Fibroblast of lung (primary cell): ENCODE data around the gene SLC25A1. TPM values are rescaled to one million over a fixed set of nuclear protein-coding genes. Genes with fewer than 3 reads are reported as not detected.

Source experiments
- DNase-seq, 2 donors: peaks; one replicate each; pipeline versions ENCODE4 v3.0.0 to v3.0.0-alpha.2; 2010; ENCODE audit warnings: low read depth in 2 of 2
- H2AFZ ChIP-seq: 2 replicates; pipeline ENCODE4 v1.5.1; 2012; ENCODE audit warnings: low read length, control low read depth, inconsistent platforms
- H3K27ac ChIP-seq: 2 replicates; pipeline ENCODE4 v1.5.1; 2011; ENCODE audit warnings: low read length, control low read depth; ENCODE audit not compliant: insufficient read depth
- H3K27me3 ChIP-seq: 2 replicates; pipeline ENCODE4 v1.5.1; 2011; ENCODE audit warnings: mild to moderate bottlenecking, low read length; ENCODE audit not compliant: control insufficient read depth, insufficient read depth
- H3K36me3 ChIP-seq: 2 replicates; pipeline ENCODE4 v1.5.1; 2011; ENCODE audit warnings: low read length; ENCODE audit not compliant: control insufficient read depth, insufficient read depth
- H3K4me1 ChIP-seq: 2 replicates; pipeline ENCODE4 v1.5.1; 2011; ENCODE audit warnings: low read length; ENCODE audit not compliant: control insufficient read depth, insufficient read depth; ENCODE audit errors: extremely low read depth
- H3K4me2 ChIP-seq: 2 replicates; pipeline ENCODE4 v1.5.1; 2011; ENCODE audit warnings: low read length, control low read depth; ENCODE audit not compliant: insufficient read depth; ENCODE audit errors: extremely low read depth
- H3K4me3 ChIP-seq, 4 experiments: fragments of 200-600 bp in 1 of 4; sonication (generic) in 1 of 4; replicated peaks in 1 of 4; 2 replicates each; pipeline ENCODE4 v1.5.1; 2011 to 2016; ENCODE audit warnings: low read length in 4 of 4, low read depth in 3 of 4, mild to moderate bottlenecking in 3 of 4, control low read depth in 2 of 4, inconsistent platforms in 1 of 4, mixed read lengths in 1 of 4; ENCODE audit not compliant: insufficient read depth in 1 of 4; ENCODE audit errors: control extremely low read depth in 1 of 4
- H3K79me2 ChIP-seq: 2 replicates; pipeline ENCODE4 v1.5.1; 2012; ENCODE audit warnings: mild to moderate bottlenecking, low read length, inconsistent platforms; ENCODE audit not compliant: control insufficient read depth, insufficient read depth
- H3K9ac ChIP-seq: 2 replicates; pipeline ENCODE4 v1.5.1; 2011; ENCODE audit warnings: mild to moderate bottlenecking, low read length, control low read depth; ENCODE audit not compliant: insufficient read depth
- H3K9me3 ChIP-seq: 2 replicates; pipeline ENCODE4 v1.5.1; 2012; ENCODE audit warnings: low read depth, low read length; ENCODE audit not compliant: control insufficient read depth, insufficient read depth
- H4K20me1 ChIP-seq: 2 replicates; pipeline ENCODE4 v1.5.1; 2011; ENCODE audit warnings: low read length; ENCODE audit not compliant: control insufficient read depth, insufficient read depth; ENCODE audit errors: extremely low read depth
- EZH2 ChIP-seq: IDR thresholded peaks from 2 replicates; pipeline ENCODE4 v1.5.1; 2012; ENCODE audit warnings: low read length, control low read depth, mild to moderate bottlenecking; ENCODE audit errors: missing control alignments
- polyA plus RNA-seq, 2 donors: library from polyadenylated mRNA; depleted of rRNA in 1 of 2; stranded (reverse) in 1 of 2; unstranded in 1 of 2; fragments of >200 nt; gene quantifications; 2 replicates each; pipeline ENCODE4 v1.2.1, GENCODE V29; 2011 to 2012; ENCODE audit warnings: missing spikeins in 1 of 2
- total RNA-seq: library from RNA; depleted of rRNA; stranded (reverse); fragments of >200 nt; gene quantifications from 2 replicates; pipeline ENCODE4 v1.2.1, GENCODE V29; 2014
- TF ChIP-seq, protein P1 (sequence below), 2 donors: IDR thresholded peaks in 1 of 2; conservative IDR thresholded peaks in 1 of 2; 1 replicate in 1 of 2; 2 replicates in 1 of 2; pipeline ENCODE4 v1.5.1; 2011 to 2012; ENCODE audit warnings: low read length in 2 of 2, control low read depth in 1 of 2, inconsistent platforms in 1 of 2, low read depth in 1 of 2, mild to moderate bottlenecking in 1 of 2

The SLC25A1 gene
- total and polyA plus RNA-seq, 2 donors (not counting 1 experiment from before 2014, with no cell fraction given) = 56.1 to 161 TPM

DNA sequence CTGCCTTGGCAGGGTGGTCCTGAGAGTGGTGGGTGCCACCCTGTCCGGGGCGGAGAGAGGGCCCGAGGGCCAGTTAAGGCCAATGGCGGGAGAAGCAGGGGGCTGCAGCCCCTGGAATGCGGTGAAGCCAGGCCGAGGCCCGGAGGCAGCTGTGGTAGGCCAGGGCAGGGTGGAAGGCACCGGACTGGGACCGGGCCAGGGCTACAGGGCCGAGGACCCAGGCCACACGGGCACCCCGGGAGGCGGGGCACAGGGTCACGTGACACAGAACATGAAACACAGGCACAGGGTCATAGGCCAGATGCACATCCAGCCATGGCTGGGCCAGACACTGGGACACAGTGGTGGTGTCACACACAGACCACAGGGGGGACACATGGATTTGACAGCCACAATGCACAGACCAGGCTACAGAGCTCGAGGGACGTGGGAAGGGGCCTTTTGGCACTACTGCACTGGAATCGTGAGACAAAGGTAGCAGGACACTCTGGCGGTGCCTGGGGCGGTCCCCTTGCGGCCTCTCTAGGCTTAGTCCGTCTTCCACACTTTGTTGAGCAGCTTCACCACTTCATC is 2.8 kb downstream of the SLC25A1 start:
- Histone ChIP-seq H4K20me1 (no peaks in the 10 kb centered on the region), H3K79me2 (peaks cover 49% of the 10 kb centered on the region), H3K36me3 (peaks cover 11% of the 10 kb centered on the region), H3K27me3 (no peaks in the 10 kb centered on the region), H3K9me3 (no peaks in the 10 kb centered on the region), H3K9ac (no peak overlapping the region), H2AFZ (no peak overlapping the region), H3K4me2 (no peak overlapping the region), H3K27ac (no peak overlapping the region), H3K4me3 (no peak overlapping the region), H3K4me1 (peaks cover 32% of the 10 kb centered on the region)
- DNase-seq = no peak
- no peak for TF ChIP-seq EZH2
- TF ChIP-seq, protein P1, sequence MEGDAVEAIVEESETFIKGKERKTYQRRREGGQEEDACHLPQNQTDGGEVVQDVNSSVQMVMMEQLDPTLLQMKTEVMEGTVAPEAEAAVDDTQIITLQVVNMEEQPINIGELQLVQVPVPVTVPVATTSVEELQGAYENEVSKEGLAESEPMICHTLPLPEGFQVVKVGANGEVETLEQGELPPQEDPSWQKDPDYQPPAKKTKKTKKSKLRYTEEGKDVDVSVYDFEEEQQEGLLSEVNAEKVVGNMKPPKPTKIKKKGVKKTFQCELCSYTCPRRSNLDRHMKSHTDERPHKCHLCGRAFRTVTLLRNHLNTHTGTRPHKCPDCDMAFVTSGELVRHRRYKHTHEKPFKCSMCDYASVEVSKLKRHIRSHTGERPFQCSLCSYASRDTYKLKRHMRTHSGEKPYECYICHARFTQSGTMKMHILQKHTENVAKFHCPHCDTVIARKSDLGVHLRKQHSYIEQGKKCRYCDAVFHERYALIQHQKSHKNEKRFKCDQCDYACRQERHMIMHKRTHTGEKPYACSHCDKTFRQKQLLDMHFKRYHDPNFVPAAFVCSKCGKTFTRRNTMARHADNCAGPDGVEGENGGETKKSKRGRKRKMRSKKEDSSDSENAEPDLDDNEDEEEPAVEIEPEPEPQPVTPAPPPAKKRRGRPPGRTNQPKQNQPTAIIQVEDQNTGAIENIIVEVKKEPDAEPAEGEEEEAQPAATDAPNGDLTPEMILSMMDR (conservative IDR thresholded peaks at IDR 0.05 in 1 of 2, IDR thresholded peaks at IDR 0.05 in 1 of 2; ENCODE audit: low read depth in 1 of 2, low read length in 2 of 2) = no peak

DNA sequence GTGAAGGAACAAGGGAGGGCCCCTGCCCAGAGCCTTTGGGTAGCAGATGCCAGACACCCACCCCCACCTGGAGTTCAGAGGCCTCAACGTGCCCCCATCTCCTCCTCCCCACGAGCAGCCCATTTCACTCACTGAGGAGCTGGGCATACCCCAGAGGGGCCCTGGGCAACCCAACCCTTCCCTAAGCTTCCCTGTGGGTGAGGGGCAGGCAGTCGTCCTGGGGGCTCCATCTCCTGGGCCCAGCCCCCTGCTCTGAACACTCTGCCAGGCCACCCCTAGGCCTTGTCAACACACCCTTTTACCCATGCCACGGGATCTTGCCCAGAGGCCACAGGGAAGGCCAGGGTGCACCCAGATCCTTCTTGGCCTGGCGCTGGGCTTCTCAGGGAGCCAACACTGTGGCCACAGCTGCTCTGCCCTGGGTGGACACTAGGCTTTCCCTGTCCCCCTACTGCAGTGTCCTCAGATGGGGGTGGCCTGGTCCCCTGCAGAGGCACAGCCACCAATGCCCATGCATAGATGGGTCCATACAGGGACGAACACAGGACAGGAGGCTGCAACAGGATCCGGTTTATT is 3.4 kb downstream of the SLC25A1 start:
- Histone ChIP-seq H3K4me3 (no peak overlapping the region), H3K4me1 (peaks cover 37% of the 10 kb centered on the region), H3K27me3 (no peaks in the 10 kb centered on the region), H4K20me1 (no peaks in the 10 kb centered on the region), H3K9me3 (no peaks in the 10 kb centered on the region), H2AFZ (no peak overlapping the region), H3K4me2 (peak overlapping the region; percentile 19), H3K9ac (peak overlapping the region; percentile 20), H3K36me3 (peaks cover 11% of the 10 kb centered on the region), H3K79me2 (peaks cover 49% of the 10 kb centered on the region), H3K27ac (peak overlapping the region; percentile 63)
- DNase-seq = no peak
- no peak for TF ChIP-seq EZH2
- TF ChIP-seq, protein P1 (conservative IDR thresholded peaks at IDR 0.05 in 1 of 2, IDR thresholded peaks at IDR 0.05 in 1 of 2; ENCODE audit: low read depth in 1 of 2, low read length in 2 of 2) = no peak

DNA sequence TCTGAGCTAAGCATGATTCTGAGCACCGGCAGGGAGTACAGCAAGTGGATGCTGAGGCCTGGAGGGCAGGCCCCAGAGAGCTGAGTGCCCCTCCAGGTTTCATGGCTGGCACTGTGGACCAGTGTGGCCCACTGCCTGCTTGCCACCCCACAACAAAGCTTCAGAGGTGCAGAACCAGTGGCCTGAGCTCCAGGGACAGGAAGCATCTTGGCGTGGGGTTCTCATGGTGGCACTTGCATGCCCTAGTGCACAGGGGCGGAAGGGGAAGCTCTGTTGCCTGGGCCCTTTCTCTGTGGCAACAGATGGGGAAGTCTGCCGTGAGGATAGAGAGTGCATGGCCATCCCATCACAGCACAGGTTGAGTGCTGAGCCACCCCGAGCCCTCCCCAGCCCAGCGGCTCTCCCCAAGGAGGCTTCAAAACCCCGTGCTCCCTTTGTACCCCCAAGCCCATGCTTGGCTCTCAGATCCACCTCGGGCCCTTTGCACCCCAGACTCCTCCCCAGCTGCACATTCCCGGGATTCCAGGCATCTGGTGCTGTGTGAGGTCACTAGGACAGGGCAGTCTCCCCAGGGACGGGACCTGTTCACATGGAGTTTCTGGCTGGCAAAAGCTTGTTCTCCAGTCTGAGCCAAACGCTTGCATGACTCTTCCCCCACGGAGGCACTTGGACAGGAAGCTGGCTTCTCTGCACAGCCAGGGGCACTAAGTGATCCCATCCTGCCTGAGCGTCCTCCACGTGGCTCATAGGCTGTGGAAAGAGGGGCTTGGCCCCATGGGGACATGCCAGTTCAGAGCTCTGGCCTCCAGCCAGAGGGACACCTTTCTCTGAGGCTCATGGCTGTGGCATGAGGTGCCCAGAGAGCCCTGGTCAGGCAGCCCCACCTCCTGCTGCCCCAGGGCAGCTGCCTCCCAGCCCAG is 4.2 kb downstream of the SLC25A1 start:
- Histone ChIP-seq H3K4me3 (no peak overlapping the region), H3K9me3 (no peaks in the 10 kb centered on the region), H3K4me2 (peak overlapping the region; percentile 19), H3K27me3 (no peaks in the 10 kb centered on the region), H3K9ac (peak overlapping the region; percentile 20), H3K36me3 (peaks cover 11% of the 10 kb centered on the region), H3K4me1 (peaks cover 38% of the 10 kb centered on the region), H4K20me1 (no peaks in the 10 kb centered on the region), H2AFZ (no peak overlapping the region), H3K79me2 (peaks cover 49% of the 10 kb centered on the region), H3K27ac (peak overlapping the region; percentile 63)
- peak; percentile 58 to 69 for DNase-seq
- TF ChIP-seq, protein P1 (conservative IDR thresholded peaks at IDR 0.05 in 1 of 2, IDR thresholded peaks at IDR 0.05 in 1 of 2; ENCODE audit: low read depth in 1 of 2, low read length in 2 of 2) = no peak
- TF ChIP-seq EZH2 = no peak
